MG63 (cell line): ENCODE data around the gene DNA2. TPM values are rescaled to one million over a fixed set of nuclear protein-coding genes. Genes with fewer than 3 reads are reported as not detected.

Experiments used
- DNase-seq: peaks from one replicate; pipeline ENCODE4 v3.0.0-alpha.2; 2020
- H3K27me3 ChIP-seq: fragments of 250-450 bp; sonication (Bioruptor Pico); 2 replicates; pipeline ENCODE4 v1.5.1; 2020; ENCODE audit warnings: mild to moderate bottlenecking, moderate library complexity
- H3K36me3 ChIP-seq: fragments of 250-450 bp; sonication (Bioruptor Pico); 2 replicates; pipeline ENCODE4 v1.5.1; 2020; ENCODE audit warnings: mild to moderate bottlenecking, moderate library complexity
- H3K4me3 ChIP-seq: fragments of 250-450 bp; sonication (Bioruptor Pico); 2 replicates; pipeline ENCODE4 v1.5.1; 2020; ENCODE audit warnings: mild to moderate bottlenecking, moderate library complexity
- H3K9me3 ChIP-seq: fragments of 250-450 bp; sonication (Bioruptor Pico); 2 replicates; pipeline ENCODE4 v1.5.1; 2020; ENCODE audit warnings: mild to moderate bottlenecking, moderate library complexity
- total RNA-seq: library from RNA; depleted of rRNA; stranded (reverse); fragments of >200 nt; shearing (Covaris generic); gene quantifications from 2 replicates; pipeline ENCODE4 v1.2.3, GENCODE V29; 2014; ENCODE audit warnings: low replicate concordance; rRNA removed

DNA2 gene
- total RNA-seq, 1 experiment from 2014 or later: 10.7 TPM

DNA sequence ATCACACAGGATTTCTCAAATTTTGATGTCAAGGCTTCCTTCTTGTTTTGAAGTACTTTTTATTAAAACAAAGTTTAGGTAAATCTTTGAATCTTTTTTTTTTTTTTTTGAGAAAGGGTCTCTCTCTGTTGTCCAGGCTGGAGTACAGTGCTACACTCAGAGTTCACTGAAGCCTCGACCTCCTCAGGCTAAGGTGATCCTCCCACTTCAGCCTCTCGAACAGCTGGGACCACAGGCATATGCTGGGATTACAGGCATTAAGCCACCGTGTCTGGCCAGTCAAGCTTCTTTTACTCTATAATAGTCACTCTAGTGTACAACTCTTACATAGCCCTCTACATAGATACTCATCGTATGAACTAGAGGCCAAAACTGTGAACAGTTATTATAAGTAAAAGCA lies 68.1 kb downstream of the DNA2 start:
- H3K9me3 ChIP-seq: no peaks in the 10 kb centered on the region
- H3K4me3 ChIP-seq: no peak overlapping the region
- no peaks in the 10 kb centered on the region for H3K27me3 ChIP-seq
- H3K36me3 ChIP-seq: peaks cover 30% of the 10 kb centered on the region
- no peak for DNase-seq

DNA sequence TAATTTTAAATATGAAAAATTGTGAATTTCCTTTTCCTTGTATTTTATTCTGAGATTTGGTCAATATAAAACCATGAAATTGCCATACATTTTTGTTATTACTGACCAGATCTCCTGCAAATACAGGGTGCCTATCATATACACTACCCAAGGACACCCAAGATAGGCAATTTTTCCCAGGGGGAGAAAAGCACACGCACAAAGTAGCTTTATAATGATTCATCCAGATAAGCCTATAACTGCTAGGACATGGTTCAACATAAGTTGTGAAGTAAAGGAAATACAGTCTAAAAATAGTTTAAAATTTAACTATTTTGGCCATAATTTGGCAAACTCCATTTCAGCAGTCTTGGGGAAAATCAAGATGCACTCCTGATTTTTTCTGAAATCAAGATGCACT lies 69.5 kb downstream of the DNA2 start:
- no peak overlapping the region for H3K4me3 ChIP-seq
- DNase-seq: no peak
- H3K27me3 ChIP-seq: no peaks in the 10 kb centered on the region
- peaks cover 30% of the 10 kb centered on the region for H3K36me3 ChIP-seq
- H3K9me3 ChIP-seq: no peaks in the 10 kb centered on the region

DNA sequence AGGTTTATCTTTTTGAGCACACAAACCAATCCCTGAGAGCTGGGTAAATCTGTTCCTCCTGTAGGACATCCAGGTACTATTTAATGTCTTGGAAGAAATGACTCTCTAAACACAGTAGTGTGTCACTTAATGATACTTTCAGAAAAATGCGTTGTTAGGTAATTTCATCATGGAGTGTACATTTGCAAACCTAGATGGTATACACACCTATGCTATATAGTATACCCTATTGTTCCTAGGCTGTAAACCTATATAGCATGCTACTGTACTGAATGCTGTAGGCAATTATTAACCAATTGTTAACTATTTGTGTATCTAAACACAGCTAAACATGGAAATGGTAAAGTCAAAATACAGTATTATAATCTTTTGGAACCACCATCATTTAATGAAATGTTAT lies 74.8 kb downstream of the DNA2 start:
- Histone ChIP-seq H3K27me3 (no peaks in the 10 kb centered on the region), H3K36me3 (peaks cover 51% of the 10 kb centered on the region), H3K4me3 (no peak overlapping the region), H3K9me3 (no peaks in the 10 kb centered on the region)
- no peak for DNase-seq

DNA sequence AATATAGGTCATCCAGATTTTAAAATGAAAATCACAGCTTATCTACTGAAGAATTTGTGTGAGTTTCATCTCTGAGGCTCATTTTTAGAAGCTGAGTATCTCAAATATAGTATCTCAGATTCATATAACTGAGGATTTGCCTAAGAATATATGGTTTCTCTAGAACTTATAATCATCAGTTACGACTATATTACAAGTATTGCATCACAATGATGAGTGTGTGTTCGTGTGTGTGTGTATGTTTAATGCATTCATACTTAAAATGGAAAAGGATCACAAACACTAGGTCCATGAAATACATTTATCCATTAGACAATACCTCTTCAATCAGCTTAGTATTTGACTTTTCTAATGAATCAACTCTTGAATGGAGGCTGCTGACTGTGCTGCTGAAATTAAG lies 86.0 kb downstream of the DNA2 start:
- DNase-seq: no peak
- Histone ChIP-seq H3K4me3 (no peak overlapping the region), H3K36me3 (peaks cover 53% of the 10 kb centered on the region), H3K27me3 (no peaks in the 10 kb centered on the region), H3K9me3 (no peaks in the 10 kb centered on the region)

DNA sequence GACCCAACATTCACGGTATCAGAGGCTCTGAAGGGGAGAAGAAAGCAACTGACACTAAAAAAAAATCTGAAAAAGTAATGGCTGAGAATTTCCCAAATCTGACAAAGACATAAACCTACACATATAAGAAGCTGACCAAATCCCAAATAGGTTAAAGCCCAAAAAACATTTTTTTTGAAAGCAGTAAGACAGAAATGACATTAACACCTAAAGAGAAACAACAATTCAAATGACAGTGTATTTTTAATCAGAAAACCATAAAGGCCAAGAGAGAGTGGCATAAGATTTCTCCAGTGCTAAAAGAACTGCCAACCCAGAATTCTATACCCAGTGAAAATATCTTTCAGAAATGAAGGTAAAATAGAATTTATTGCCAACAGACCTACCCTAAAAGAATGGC lies 100.2 kb downstream of the DNA2 start:
- no peaks in the 10 kb centered on the region for H3K27me3 ChIP-seq
- DNase-seq: no peak
- H3K4me3 ChIP-seq: no peak overlapping the region
- H3K36me3 ChIP-seq: peaks cover 51% of the 10 kb centered on the region
- peaks cover 19% of the 10 kb centered on the region for H3K9me3 ChIP-seq

DNA sequence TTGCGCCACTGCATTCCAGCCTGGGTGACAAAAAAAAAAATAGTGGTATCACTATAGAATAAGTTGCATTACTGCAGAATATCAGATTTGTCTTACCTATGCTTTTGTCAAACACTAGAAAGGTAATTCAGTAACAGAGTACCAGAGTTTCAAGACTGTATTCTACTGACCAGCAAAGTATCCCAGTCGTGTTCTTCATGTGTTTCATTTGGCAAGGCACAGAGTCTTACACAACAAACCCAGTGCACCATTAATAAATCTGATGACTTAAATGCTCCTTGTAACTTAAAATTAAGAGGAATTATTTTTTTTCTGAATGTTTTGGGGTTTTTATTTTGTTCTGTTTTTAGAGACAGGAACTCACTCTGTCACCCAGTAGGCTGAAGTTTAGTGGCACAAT lies 104.7 kb downstream of the DNA2 start:
- DNase-seq: no peak
- Histone ChIP-seq H3K9me3 (peaks cover 5% of the 10 kb centered on the region), H3K27me3 (no peaks in the 10 kb centered on the region), H3K36me3 (peaks cover 38% of the 10 kb centered on the region), H3K4me3 (no peak overlapping the region)

DNA sequence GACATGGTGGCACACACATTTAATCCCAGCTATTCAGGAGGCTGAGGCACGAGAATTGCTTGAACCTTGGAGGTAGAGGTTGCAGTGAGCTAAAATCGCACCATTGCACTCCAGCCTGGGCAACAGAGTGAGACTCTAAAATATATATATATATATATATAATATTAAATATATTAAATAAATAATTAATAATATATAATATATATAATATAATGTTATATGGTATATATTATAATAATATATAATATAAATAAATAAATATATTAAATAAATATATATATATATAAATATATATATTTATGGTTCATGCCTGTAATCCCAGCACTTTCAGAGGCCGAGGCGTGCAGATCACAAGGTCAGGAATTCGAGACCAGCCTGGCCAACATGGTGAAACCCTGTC lies 105.2 kb downstream of the DNA2 start:
- Histone ChIP-seq H3K4me3 (no peak overlapping the region), H3K27me3 (no peaks in the 10 kb centered on the region), H3K36me3 (peaks cover 36% of the 10 kb centered on the region), H3K9me3 (0 out of 2 replicates have a peak, but pooled peaks cover under 1% of the 10 kb centered on the region)
- no peak for DNase-seq

DNA sequence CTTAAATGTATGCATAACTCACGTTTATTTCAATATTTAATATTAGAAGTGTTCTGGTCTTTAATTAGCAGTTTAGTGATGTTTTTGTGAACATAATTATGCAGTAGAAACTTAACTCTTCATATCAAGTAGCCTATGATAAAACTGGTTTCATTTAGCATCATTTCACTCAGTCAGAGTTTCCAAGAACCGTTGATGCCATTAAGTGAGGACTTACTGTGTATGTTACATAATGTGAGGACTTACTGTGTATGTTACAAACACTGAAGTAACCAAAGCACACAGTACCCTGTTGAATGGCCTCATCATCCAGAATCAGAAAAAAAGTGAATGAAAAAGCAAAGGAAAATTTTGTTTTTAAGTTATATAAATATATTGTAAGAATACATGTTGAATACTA lies 106.2 kb downstream of the DNA2 start:
- DNase-seq: no peak
- H3K9me3 ChIP-seq: no peaks in the 10 kb centered on the region
- H3K36me3 ChIP-seq: peaks cover 39% of the 10 kb centered on the region
- H3K4me3 ChIP-seq: no peak overlapping the region
- no peaks in the 10 kb centered on the region for H3K27me3 ChIP-seq

DNA sequence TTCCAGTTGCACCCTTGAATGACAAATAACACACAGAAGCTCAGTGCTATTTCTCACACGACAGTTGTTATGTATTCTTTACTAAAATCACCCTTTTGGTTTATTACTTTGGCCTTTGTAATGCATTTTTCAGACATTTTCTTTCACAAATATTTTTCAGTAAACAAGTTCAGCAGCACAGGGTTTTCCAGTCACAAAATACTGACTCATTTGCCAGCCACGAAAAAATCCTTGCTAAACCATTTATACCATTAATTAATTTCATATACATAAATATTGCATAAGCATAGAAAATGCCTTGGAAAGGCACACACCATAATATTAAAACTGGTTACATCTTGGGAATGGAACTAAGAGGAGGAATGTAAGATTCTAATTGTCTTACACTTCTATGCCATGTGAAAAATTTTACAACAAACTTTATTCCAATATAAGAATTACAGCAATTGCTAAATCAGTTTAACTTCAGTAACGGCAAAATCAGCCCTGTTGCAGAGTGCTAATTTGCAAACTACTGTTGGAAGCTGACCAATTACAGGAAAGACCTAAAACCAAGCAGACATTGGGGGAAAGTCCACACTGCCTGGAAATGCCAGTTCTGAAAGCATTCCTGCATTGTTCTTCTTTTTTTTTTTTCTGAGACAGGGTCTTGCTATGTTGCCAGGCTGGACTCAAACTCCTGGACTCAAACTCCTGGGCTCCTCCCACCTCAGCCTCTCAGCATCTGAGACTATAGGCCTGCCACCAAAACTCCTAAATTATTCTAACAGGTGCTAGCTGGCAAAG lies 107.5 kb downstream of the DNA2 start:
- H3K9me3 ChIP-seq: no peaks in the 10 kb centered on the region
- no peak for DNase-seq
- H3K27me3 ChIP-seq: no peaks in the 10 kb centered on the region
- H3K36me3 ChIP-seq: peaks cover 37% of the 10 kb centered on the region
- H3K4me3 ChIP-seq: no peak overlapping the region

Other genes starting within 250 kb of the DNA2 start
- gene ATOH7, start 239.9 kb downstream of the DNA2 start, total RNA-seq: not detected in 2 replicates
- gene HNRNPH3, start 139.9 kb downstream of the DNA2 start, total RNA-seq: 29.8 and 50.1 TPM in 2 replicates
- 2.5 and 3.4 TPM in 2 replicates for gene PBLD, start 139.0 kb downstream of the DNA2 start, total RNA-seq
- gene RUFY2, start 64.7 kb downstream of the DNA2 start, total RNA-seq: 8.4 and 16.4 TPM in 2 replicates
- 7.6 and 12.4 TPM in 2 replicates for gene SLC25A16, start 55.5 kb upstream of the DNA2 start, total RNA-seq
- gene TET1, start 88.4 kb upstream of the DNA2 start, total RNA-seq: 0.39 and 0.82 TPM in 2 replicates
- 23.8 and 26.5 TPM in 2 replicates for gene CCAR1, start 249.3 kb upstream of the DNA2 start, total RNA-seq